ENCODE measurements around the gene CXADR.
"Not testable (repeated sequence)": the region's sequence is repeated elsewhere in the genome, so short reads cannot be mapped to it uniquely, and the experiment has no call there.

The CXADR gene

GRCh38 chr21:17501107-17502006, 11.5 kb upstream of the CXADR start:
- DNase-seq: no peak

GRCh38 chr21:17502985-17503384, 9.9 kb upstream of the CXADR start:
- not testable (repeated sequence) for DNase-seq

- no peak for DNase-seq
These were observed 5.9 kb upstream of the CXADR start for GRCh38 chr21:17506951-17507350.

GRCh38 chr21:17507591-17507990, 5.3 kb upstream of the CXADR start:
- no peak for DNase-seq

- DNase-seq: peak; percentile 82
These were observed 626 bp downstream of the CXADR start for GRCh38 chr21:17513214-17514123.

- DNase-seq: peak; percentile 10
These were observed 1.4 kb downstream of the CXADR start for GRCh38 chr21:17514124-17514845.

GRCh38 chr21:17517008-17517407, 4.2 kb downstream of the CXADR start:
- DNase-seq: not testable (repeated sequence)

- DNase-seq: no peak
These were observed 6.4 kb downstream of the CXADR start for GRCh38 chr21:17519208-17519738.

GRCh38 chr21:17519965-17520609, 7.2 kb downstream of the CXADR start:
- no peak for DNase-seq

GRCh38 chr21:17523007-17523451, 10.2 kb downstream of the CXADR start:
- no peak for DNase-seq

GRCh38 chr21:17523979-17524494, 11.2 kb downstream of the CXADR start:
- not testable (repeated sequence) for DNase-seq

- DNase-seq: no peak
These were observed 11.8 kb downstream of the CXADR start for GRCh38 chr21:17524635-17525034.

- no peak for DNase-seq
These were observed 13.9 kb downstream of the CXADR start for GRCh38 chr21:17526776-17527175.

- DNase-seq: no peak
These were observed 14.4 kb downstream of the CXADR start for GRCh38 chr21:17527240-17527639.

- DNase-seq: no peak
These were observed 14.9 kb downstream of the CXADR start for GRCh38 chr21:17527711-17528110.

GRCh38 chr21:17529648-17530047, 16.8 kb downstream of the CXADR start:
- DNase-seq: no peak

GRCh38 chr21:17532292-17532691, 19.4 kb downstream of the CXADR start:
- no peak for DNase-seq

GRCh38 chr21:17536381-17536780, 23.5 kb downstream of the CXADR start:
- no peak for DNase-seq

- no peak for DNase-seq
These were observed 24.5 kb downstream of the CXADR start for GRCh38 chr21:17537299-17537698.

GRCh38 chr21:17538576-17538975, 25.7 kb downstream of the CXADR start:
- DNase-seq: no peak

GRCh38 chr21:17539323-17539722, 26.5 kb downstream of the CXADR start:
- DNase-seq: no peak

Measured in right kidney (tissue), 1 donor.